ENCODE measurements around the gene RUNX1. TPM values are rescaled to one million over a fixed set of nuclear protein-coding genes. Genes with fewer than 3 reads are reported as not detected.

Gene RUNX1
- total and polyA plus RNA-seq, 2 of the 13 experiments (the other 11 are each of a cell fraction or from before 2014, with no cell fraction given): 5.4 to 6.4 TPM

- WGBS (ENCODE audit: low lambda C conversion rate): 40% methylated on average over 2 of the region's 2 CpGs
- Histone ChIP-seq H3K27ac (ENCODE audit: extremely low read length, insufficient read depth, low read length) (peak overlapping the region; percentile 33), H3K79me2 (ENCODE audit: insufficient read depth, low read length) (no peaks in the 10 kb centered on the region), H3K4me1 (ENCODE audit: insufficient read depth, low read length) (peaks cover 44% of the 10 kb centered on the region), H3K4me2 (ENCODE audit: low read depth, low read length) (no peak overlapping the region), H3K9ac (ENCODE audit: insufficient read depth, low read depth, low read length) (no peak overlapping the region), H4K20me1 (ENCODE audit: insufficient read depth, low read length) (no peaks in the 10 kb centered on the region), H2AFZ (ENCODE audit: low read length) (no peak overlapping the region), H3K27me3 (ENCODE audit: control insufficient read depth in 1 of 2, insufficient read depth in 2 of 2, low read length in 2 of 2) (no peaks in the 10 kb centered on the region), H3K36me3 (replicated peaks in 1 of 2; ENCODE audit: control insufficient read depth in 1 of 2, insufficient read depth in 2 of 2, low read length in 2 of 2) (no peaks in the 10 kb centered on the region), H3K4me3 (replicated peaks in 1 of 3; ENCODE audit: insufficient read depth in 1 of 3, low read depth in 2 of 3, low read length in 3 of 3) (no peak overlapping the region), H3K9me3 (ENCODE audit: low read length) (no peaks in the 10 kb centered on the region)
- FAIRE-seq (peak; percentile 63), ATAC-seq (no peak), DNase-seq (ENCODE audit: low spot score) (peak; percentile 50)
- in situ Hi-C loops (cut with HindIII; ENCODE audit: extremely low pct_ligation_motif_present, low pct_unique_long_range_greater_than_20kb) (no loop called here), intact Hi-C loops (cut with micrococcal nuclease; ENCODE audit: unreplicated experiment) (no loop called here)
- BruUV-seq (replicated peaks): no TSS peak
- ChIA-PET CTCF (ENCODE audit: low intra/inter-chr PET ratio, low total read pairs) (no interaction called here), POLR2A (interaction anchor here (0.9 to 1.8 kb wide), 7 partner anchors 21 to 248 kb away, joined by 3 to 10 read pairs (median 4); no protein-coding TSS in a partner anchor)
- TF ChIP-seq MED1 (CRISPR knock-in tag; IDR thresholded peaks at IDR 0.05) (peak; percentile 32; the same call in 1 of the 2 replicates), ATF6 (CRISPR knock-in tag; conservative IDR thresholded peaks at IDR 0.05) (no peak), ZNF781 (CRISPR knock-in tag; IDR thresholded peaks at IDR 0.05; ENCODE audit: borderline replicate concordance, not compliant biosample characterization) (no peak), CEBPB (IDR thresholded peaks at IDR 0.05; ENCODE audit: borderline replicate concordance, low read depth, low read length) (peak; percentile 97), ZNF331 (CRISPR knock-in tag; IDR thresholded peaks at IDR 0.05) (0 out of 2 replicates have a peak, but pooled peaks have one; percentile 28), ZNF33B (CRISPR knock-in tag; IDR thresholded peaks at IDR 0.05) (no peak), FOXO1 (CRISPR knock-in tag; IDR thresholded peaks at IDR 0.05) (peak; percentile 47; the same call in 1 of the 2 replicates), FOXA3 (CRISPR knock-in tag; IDR thresholded peaks at IDR 0.05) (peak; percentile 91), HOMEZ (CRISPR knock-in tag; IDR thresholded peaks at IDR 0.05; ENCODE audit: low read depth) (peak; percentile 57; the same call in 1 of the 2 replicates), PPARG (CRISPR knock-in tag; conservative IDR thresholded peaks at IDR 0.05) (0 out of 2 replicates have a peak, but pooled peaks have one; percentile 30), ZMYM4 (CRISPR knock-in tag; IDR thresholded peaks at IDR 0.05) (peak; percentile 29; the same call in 1 of the 2 replicates), FOXA1 (IDR thresholded peaks at IDR 0.05) (no peak), FOXA1 (CRISPR knock-in tag; IDR thresholded peaks at IDR 0.05) (peak; percentile 75), MTERF4 (CRISPR knock-in tag; IDR thresholded peaks at IDR 0.05) (no peak), POGZ (CRISPR knock-in tag; IDR thresholded peaks at IDR 0.05) (0 out of 2 replicates have a peak, but pooled peaks have one; percentile 34), HDAC2 (CRISPR knock-in tag; IDR thresholded peaks at IDR 0.05) (peak; percentile 49; the same call in 1 of the 2 replicates), SOX5 (CRISPR knock-in tag; IDR thresholded peaks at IDR 0.05; ENCODE audit: borderline replicate concordance) (peak; percentile 40; the same call in 1 of the 2 replicates), GPBP1L1 (CRISPR knock-in tag; IDR thresholded peaks at IDR 0.05) (no peak), EP300 (IDR thresholded peaks at IDR 0.05; ENCODE audit: low read depth in 2 of 2, low read length in 2 of 2) (peak in 1 of 2 experiments; percentile 53; a peak in 1 of 4 replicates), EP300 (CRISPR knock-in tag; IDR thresholded peaks at IDR 0.05; ENCODE audit: borderline replicate concordance) (0 out of 2 replicates have a peak, but pooled peaks have one; percentile 12), TCF7 (IDR thresholded peaks at IDR 0.05; ENCODE audit: low read depth) (0 out of 2 replicates have a peak, but pooled peaks have one; percentile 10)
Observed at GRCh38 chr21:34774750-34775149, 274.4 kb downstream of the RUNX1 start.

Data from HepG2 (cell line).